Measurements from ENCODE around the gene RNF227. TPM values are rescaled to one million over a fixed set of nuclear protein-coding genes. Genes with fewer than 3 reads are reported as not detected.
"Not testable (repeated sequence)": the region's sequence is repeated elsewhere in the genome, so short reads cannot be mapped to it uniquely, and the experiment has no call there.

RNF227 gene

DNA sequence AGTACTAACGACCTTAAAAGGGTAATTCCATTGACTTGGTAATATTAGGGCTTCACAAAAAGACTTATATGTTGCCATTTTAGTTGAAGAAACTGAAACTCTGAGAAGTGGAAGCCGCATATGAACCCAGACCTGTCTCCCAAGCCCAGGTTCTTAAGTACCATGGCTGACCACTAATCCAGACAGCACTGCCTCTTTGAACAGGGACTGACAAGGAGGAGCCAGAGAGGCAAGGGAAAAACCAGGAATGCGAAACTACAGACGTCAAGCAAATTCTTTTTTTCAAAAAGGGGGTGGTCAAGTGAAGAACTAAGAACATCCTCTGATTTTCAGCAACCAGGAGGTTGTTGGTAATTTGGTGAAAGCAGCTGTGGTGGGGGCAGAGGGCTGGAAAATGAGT, 43.0 kb downstream of the RNF227 start:
- H3K23ac ChIP-seq (ENCODE audit: low read length), result no peak overlapping the region
- no peaks in the 10 kb centered on the region for H3K27me3 ChIP-seq (ENCODE audit: insufficient read depth, low read length, poor library complexity)
- H3K79me2 ChIP-seq (ENCODE audit: control insufficient read depth, insufficient read depth, low read length), result no peaks in the 10 kb centered on the region
- H4K5ac ChIP-seq (ENCODE audit: low read length), result no peak overlapping the region
- H2AK5ac ChIP-seq (ENCODE audit: low read length), result no peak overlapping the region
- H2BK5ac ChIP-seq (ENCODE audit: low read length), result no peak overlapping the region
- no peak overlapping the region for H2BK120ac ChIP-seq (ENCODE audit: low read depth, low read length)
- no peak overlapping the region for H3K56ac ChIP-seq (ENCODE audit: low read length)
- H3K4me1 ChIP-seq (ENCODE audit: control insufficient read depth, low read depth, low read length), result no peaks in the 10 kb centered on the region
- DNase-seq, result no peak
- no CpG with 5 or more reads among the region's 4 CpGs for WGBS (ENCODE audit: extremely low coverage, insufficient coverage, low lambda C conversion rate)
- no peak overlapping the region for H3K4ac ChIP-seq (ENCODE audit: low read depth, low read length)
- no peak overlapping the region for H3K18ac ChIP-seq (ENCODE audit: low read length)
- no peak overlapping the region for H4K8ac ChIP-seq (ENCODE audit: low read depth, low read length)
- H3K36me3 ChIP-seq (ENCODE audit: control insufficient read depth, insufficient read depth, low read length), result peaks cover 2% of the 10 kb centered on the region
- no peak overlapping the region for H3K9ac ChIP-seq (ENCODE audit: low read length)
- H3K4me2 ChIP-seq (ENCODE audit: low read length), result no peak overlapping the region
- H3K4me3 ChIP-seq (ENCODE audit: low read length), result no peak overlapping the region
- H3K27ac ChIP-seq (ENCODE audit: low read depth, low read length), result no peak overlapping the region
- no peak overlapping the region for H2BK15ac ChIP-seq (replicated peaks; ENCODE audit: low read depth)
- H3K79me1 ChIP-seq (ENCODE audit: low read length), result no peaks in the 10 kb centered on the region

DNA sequence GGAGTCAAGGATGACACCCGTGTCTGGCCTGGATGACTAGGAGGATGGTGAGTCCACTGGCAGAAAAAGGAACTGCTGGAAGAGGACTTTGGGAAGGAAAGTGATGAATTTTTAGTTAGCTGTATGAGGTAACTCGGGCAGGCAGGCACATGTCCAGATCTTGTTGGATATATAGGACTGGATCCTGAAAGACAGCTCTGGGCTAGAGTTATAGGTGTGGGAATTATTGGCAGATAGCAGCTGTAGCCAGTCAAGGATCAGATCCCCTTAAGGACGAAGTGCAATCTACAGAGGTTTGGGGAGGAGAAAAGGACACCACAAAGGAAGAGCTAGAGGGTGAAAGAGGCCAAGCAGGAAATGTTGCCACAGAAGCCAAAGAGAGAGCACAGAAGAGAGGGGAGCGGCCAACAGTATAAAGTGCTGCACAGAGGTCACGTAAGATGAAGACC, 48.2 kb downstream of the RNF227 start:
- Histone ChIP-seq H2BK5ac (ENCODE audit: low read length) (no peak overlapping the region), H4K8ac (ENCODE audit: low read depth, low read length) (no peak overlapping the region), H3K4me2 (ENCODE audit: low read length) (no peak overlapping the region), H2BK15ac (replicated peaks; ENCODE audit: low read depth) (no peak overlapping the region), H3K4me1 (ENCODE audit: control insufficient read depth, low read depth, low read length) (no peaks in the 10 kb centered on the region), H4K5ac (ENCODE audit: low read length) (no peak overlapping the region), H3K9ac (ENCODE audit: low read length) (no peak overlapping the region), H3K4me3 (ENCODE audit: low read length) (no peak overlapping the region), H3K4ac (ENCODE audit: low read depth, low read length) (no peak overlapping the region), H2AK5ac (ENCODE audit: low read length) (no peak overlapping the region), H3K56ac (ENCODE audit: low read length) (no peak overlapping the region), H2BK120ac (ENCODE audit: low read depth, low read length) (no peak overlapping the region), H3K27ac (ENCODE audit: low read depth, low read length) (no peak overlapping the region), H3K18ac (ENCODE audit: low read length) (no peak overlapping the region), H3K79me1 (ENCODE audit: low read length) (no peaks in the 10 kb centered on the region), H3K23ac (ENCODE audit: low read length) (no peak overlapping the region), H3K36me3 (ENCODE audit: control insufficient read depth, insufficient read depth, low read length) (peaks cover 2% of the 10 kb centered on the region), H3K79me2 (ENCODE audit: control insufficient read depth, insufficient read depth, low read length) (no peaks in the 10 kb centered on the region), H3K27me3 (ENCODE audit: insufficient read depth, low read length, poor library complexity) (no peaks in the 10 kb centered on the region)
- WGBS (ENCODE audit: extremely low coverage, insufficient coverage, low lambda C conversion rate), result no CpG with 5 or more reads among the region's 5 CpGs
- DNase-seq, result no peak

DNA sequence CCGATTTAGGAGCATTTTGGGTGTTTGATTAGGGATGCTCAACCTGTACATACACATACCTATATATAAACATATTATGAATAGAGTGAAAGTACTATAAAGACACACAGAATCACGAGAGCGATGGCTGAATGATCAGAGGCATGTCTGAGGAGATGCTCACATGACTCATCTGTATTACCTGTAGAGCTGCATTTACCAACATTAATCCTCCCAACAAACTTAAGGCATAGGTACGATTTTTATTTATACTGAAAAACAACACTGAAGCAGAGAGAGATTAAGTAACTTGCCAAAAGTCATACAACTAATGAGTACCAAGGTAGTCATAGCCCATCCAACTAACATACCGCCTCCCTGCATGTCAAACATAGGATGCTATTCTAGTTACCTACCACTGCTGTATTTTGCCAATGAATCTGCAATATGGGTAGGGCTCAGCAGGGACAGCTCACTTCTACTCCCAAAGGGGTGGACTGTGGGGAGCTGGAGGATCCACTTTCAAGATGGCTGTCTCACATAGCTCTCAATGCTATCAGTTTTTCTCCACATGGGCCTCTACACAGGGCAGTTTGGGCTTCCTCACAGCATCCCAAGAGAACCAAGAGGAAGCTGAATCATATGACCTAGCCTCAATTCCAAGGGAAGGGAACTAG, 51.0 kb downstream of the RNF227 start:
- Histone ChIP-seq H4K5ac (ENCODE audit: low read length) (no peak overlapping the region), H3K23ac (ENCODE audit: low read length) (no peak overlapping the region), H3K79me1 (ENCODE audit: low read length) (no peaks in the 10 kb centered on the region), H3K4me3 (ENCODE audit: low read length) (no peak overlapping the region), H3K27ac (ENCODE audit: low read depth, low read length) (no peak overlapping the region), H4K8ac (ENCODE audit: low read depth, low read length) (no peak overlapping the region), H3K4me1 (ENCODE audit: control insufficient read depth, low read depth, low read length) (no peaks in the 10 kb centered on the region), H3K27me3 (ENCODE audit: insufficient read depth, low read length, poor library complexity) (no peaks in the 10 kb centered on the region), H3K4ac (ENCODE audit: low read depth, low read length) (no peak overlapping the region), H2BK5ac (ENCODE audit: low read length) (no peak overlapping the region), H3K79me2 (ENCODE audit: control insufficient read depth, insufficient read depth, low read length) (no peaks in the 10 kb centered on the region), H3K18ac (ENCODE audit: low read length) (no peak overlapping the region), H2AK5ac (ENCODE audit: low read length) (no peak overlapping the region), H2BK120ac (ENCODE audit: low read depth, low read length) (no peak overlapping the region), H3K4me2 (ENCODE audit: low read length) (no peak overlapping the region), H2BK15ac (replicated peaks; ENCODE audit: low read depth) (no peak overlapping the region), H3K36me3 (ENCODE audit: control insufficient read depth, insufficient read depth, low read length) (no peaks in the 10 kb centered on the region), H3K9ac (ENCODE audit: low read length) (no peak overlapping the region), H3K56ac (ENCODE audit: low read length) (no peak overlapping the region)
- DNase-seq, result no peak
- WGBS (ENCODE audit: extremely low coverage, insufficient coverage, low lambda C conversion rate), result no CpG with 5 or more reads among the region's 5 CpGs

DNA sequence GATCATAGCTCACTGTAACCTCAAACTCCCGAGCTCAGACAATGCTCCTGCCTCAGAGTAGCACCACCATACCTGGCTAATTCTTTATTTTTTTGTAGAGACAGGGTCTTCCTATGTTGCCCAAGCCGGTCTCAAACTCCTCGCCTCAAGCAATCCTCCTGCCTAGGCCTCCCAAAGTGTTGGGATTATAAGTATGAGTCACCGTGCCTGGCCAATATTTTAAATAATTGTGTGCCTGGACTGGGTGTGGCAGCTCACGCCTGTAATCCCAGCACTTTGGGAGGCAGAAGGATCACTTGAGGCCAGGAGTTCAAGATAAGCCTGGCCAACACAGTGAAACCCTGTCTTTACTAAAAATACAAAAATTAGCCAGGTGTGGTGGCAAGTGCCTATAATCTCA, 51.7 kb downstream of the RNF227 start:
- not testable (repeated sequence) for H3K27me3 ChIP-seq (ENCODE audit: insufficient read depth, low read length, poor library complexity); H2AK5ac ChIP-seq (ENCODE audit: low read length); H4K5ac ChIP-seq (ENCODE audit: low read length); H3K27ac ChIP-seq (ENCODE audit: low read depth, low read length); H3K4me2 ChIP-seq (ENCODE audit: low read length); H3K4ac ChIP-seq (ENCODE audit: low read depth, low read length); H3K36me3 ChIP-seq (ENCODE audit: control insufficient read depth, insufficient read depth, low read length); H2BK120ac ChIP-seq (ENCODE audit: low read depth, low read length); H3K56ac ChIP-seq (ENCODE audit: low read length); H3K9ac ChIP-seq (ENCODE audit: low read length); DNase-seq; H3K79me1 ChIP-seq (ENCODE audit: low read length); H3K4me3 ChIP-seq (ENCODE audit: low read length); H3K79me2 ChIP-seq (ENCODE audit: control insufficient read depth, insufficient read depth, low read length); H3K23ac ChIP-seq (ENCODE audit: low read length); H4K8ac ChIP-seq (ENCODE audit: low read depth, low read length); H3K4me1 ChIP-seq (ENCODE audit: control insufficient read depth, low read depth, low read length); H3K18ac ChIP-seq (ENCODE audit: low read length); H2BK15ac ChIP-seq (replicated peaks; ENCODE audit: low read depth); H2BK5ac ChIP-seq (ENCODE audit: low read length)
- WGBS (ENCODE audit: extremely low coverage, insufficient coverage, low lambda C conversion rate), result no CpG with 5 or more reads among the region's 5 CpGs

Small RNA genes lying within 50 kb of the gene (small RNA-seq; reads per million reads assigned to genes)
- not detected for gene SCARNA21 (ENCODE audit: insufficient read depth)
